Gastrocnemius medialis (tissue), 4 donors: ENCODE data around the gene DAPK3.

Experiments
- POLR2A ChIP-seq, 2 donors: fragments of 450-650 bp; IDR thresholded peaks; one replicate each; pipeline ENCODE4 v1.6.1; 2017; ENCODE audit warnings: antibody characterized with exemption in 2 of 2, mild to moderate bottlenecking in 2 of 2, moderate library complexity in 2 of 2
- TF ChIP-seq, protein P1 (sequence below), 5 experiments: fragments of 450-650 bp in 3 of 5; fragments of 200-600 bp in 2 of 5; sonication (generic) in 2 of 5; IDR thresholded peaks in 4 of 5; conservative IDR thresholded peaks in 1 of 5; 1 replicate in 4 of 5; 2 replicates in 1 of 5; pipeline ENCODE4 v1.5.1; 2016 to 2019; ENCODE audit warnings: antibody characterized with exemption in 5 of 5, mild to moderate bottlenecking in 3 of 5, moderate library complexity in 3 of 5

DNA sequence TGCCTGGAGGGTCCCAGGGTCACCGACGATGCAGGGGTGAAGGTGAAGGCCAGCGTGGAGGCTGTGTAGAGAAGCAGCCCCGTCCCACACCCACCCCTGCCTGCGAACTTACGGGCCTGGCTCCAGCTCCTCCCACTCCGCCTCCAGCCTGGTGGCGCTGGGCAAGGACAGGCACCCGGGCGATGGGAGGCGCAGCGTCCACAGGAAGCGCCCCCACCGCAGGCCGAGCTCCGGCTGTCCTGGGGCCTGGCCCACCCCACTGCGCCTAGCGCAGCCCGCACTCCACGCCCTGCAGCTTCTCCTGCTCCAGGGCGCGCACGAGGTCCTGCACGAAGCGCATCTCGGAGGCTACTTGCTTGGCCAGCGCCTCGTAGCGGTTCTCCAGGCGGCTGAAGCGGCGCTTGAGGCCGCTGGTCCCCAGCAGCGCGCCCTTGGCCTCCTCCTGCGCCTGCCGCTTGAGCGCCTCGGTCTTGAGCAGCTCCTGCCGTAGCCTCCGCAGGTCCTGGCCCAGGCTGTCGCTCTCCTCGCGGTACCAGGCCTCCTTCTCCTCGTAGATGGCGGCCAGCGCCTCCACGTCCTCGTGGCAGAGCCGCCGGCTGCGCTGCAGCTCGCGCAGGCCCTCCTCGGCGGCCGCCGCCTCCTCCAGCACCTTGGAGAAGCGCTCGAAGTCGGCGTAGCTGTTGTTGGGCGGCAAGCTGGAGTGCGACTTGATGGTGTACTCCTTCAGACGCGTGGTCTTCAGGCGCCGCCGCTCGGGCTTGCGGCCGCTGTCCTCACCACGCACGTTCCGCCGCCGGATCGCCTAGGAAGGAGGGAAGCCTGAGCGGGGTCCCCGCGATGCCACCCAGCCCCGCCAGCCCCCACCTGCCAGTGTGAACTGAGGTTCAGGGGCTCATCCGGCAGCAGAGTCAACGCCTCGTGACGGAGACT, 11.8 kb downstream of the DAPK3 start:
- TF ChIP-seq, protein P1, sequence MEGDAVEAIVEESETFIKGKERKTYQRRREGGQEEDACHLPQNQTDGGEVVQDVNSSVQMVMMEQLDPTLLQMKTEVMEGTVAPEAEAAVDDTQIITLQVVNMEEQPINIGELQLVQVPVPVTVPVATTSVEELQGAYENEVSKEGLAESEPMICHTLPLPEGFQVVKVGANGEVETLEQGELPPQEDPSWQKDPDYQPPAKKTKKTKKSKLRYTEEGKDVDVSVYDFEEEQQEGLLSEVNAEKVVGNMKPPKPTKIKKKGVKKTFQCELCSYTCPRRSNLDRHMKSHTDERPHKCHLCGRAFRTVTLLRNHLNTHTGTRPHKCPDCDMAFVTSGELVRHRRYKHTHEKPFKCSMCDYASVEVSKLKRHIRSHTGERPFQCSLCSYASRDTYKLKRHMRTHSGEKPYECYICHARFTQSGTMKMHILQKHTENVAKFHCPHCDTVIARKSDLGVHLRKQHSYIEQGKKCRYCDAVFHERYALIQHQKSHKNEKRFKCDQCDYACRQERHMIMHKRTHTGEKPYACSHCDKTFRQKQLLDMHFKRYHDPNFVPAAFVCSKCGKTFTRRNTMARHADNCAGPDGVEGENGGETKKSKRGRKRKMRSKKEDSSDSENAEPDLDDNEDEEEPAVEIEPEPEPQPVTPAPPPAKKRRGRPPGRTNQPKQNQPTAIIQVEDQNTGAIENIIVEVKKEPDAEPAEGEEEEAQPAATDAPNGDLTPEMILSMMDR (IDR thresholded peaks at IDR 0.05 in 4 of 5, conservative IDR thresholded peaks at IDR 0.05 in 1 of 5), result no peak
- TF ChIP-seq POLR2A (IDR thresholded peaks at IDR 0.05), result no peak
